ENCODE results near the gene FBH1. TPM values are rescaled to one million over a fixed set of nuclear protein-coding genes. Genes with fewer than 3 reads are reported as not detected.
A peak's percentile ranks its signal among the peaks of the same experiment; 100 is the strongest.

Gene FBH1
- total RNA-seq, 2 experiments from 2014 or later, result 33.9 to 34.2 TPM

DNA sequence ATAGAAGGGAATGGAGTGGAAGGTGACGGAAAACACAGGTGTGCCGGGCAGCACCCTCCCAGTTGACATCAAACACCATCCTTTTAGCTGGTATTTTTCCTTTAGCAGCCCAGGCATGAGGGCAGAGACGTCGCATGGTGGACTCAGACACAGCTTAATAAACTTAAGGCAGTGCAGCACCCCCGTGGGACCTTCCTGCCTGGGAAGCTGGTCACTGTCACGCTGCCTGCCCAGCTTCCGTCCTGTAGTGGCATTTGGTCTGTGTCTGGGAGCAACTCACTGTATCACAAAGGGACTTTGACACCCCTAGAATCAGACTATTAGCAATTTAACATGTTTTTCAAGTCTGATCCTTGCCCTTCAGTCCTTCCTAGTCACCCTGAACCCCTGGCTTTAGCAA lies 51.5 kb downstream of the FBH1 start:
- TF ChIP-seq, protein P1, sequence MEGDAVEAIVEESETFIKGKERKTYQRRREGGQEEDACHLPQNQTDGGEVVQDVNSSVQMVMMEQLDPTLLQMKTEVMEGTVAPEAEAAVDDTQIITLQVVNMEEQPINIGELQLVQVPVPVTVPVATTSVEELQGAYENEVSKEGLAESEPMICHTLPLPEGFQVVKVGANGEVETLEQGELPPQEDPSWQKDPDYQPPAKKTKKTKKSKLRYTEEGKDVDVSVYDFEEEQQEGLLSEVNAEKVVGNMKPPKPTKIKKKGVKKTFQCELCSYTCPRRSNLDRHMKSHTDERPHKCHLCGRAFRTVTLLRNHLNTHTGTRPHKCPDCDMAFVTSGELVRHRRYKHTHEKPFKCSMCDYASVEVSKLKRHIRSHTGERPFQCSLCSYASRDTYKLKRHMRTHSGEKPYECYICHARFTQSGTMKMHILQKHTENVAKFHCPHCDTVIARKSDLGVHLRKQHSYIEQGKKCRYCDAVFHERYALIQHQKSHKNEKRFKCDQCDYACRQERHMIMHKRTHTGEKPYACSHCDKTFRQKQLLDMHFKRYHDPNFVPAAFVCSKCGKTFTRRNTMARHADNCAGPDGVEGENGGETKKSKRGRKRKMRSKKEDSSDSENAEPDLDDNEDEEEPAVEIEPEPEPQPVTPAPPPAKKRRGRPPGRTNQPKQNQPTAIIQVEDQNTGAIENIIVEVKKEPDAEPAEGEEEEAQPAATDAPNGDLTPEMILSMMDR (IDR thresholded peaks at IDR 0.05), result no peak
- no peak for ATAC-seq (ENCODE audit: poor library complexity)
- Histone ChIP-seq H3K4me1 (ENCODE audit: insufficient read depth, low read length) (peaks cover 9% of the 10 kb centered on the region), H3K27me3 (ENCODE audit: control insufficient read depth in 1 of 2, insufficient read depth in 2 of 2, low read length in 2 of 2) (no peaks in the 10 kb centered on the region), H3K27ac (ENCODE audit: low read depth in 1 of 2, low read length in 2 of 2) (no peak overlapping the region), H3K36me3 (ENCODE audit: insufficient read depth, low read length) (peaks cover 17% of the 10 kb centered on the region), H3K9me3 (ENCODE audit: control insufficient read depth in 1 of 2, insufficient read depth in 1 of 2, low read length in 2 of 2) (no peaks in the 10 kb centered on the region), H3K4me3 (ENCODE audit: low read length) (no peak overlapping the region)
- ChIA-PET CTCF (no interaction called here), POLR2A (interaction anchor here (1.2 kb wide), 1 partner anchor 35 kb away, joined by 3 read pairs; no protein-coding TSS in a partner anchor)
- no peaks in the 10 kb centered on the region for H3K9me3 Mint-ChIP-seq
- H3K27me3 Mint-ChIP-seq, result no peaks in the 10 kb centered on the region
- H3K27ac Mint-ChIP-seq, result no peak overlapping the region
- DNase-seq, result no peak
- peaks cover 16% of the 10 kb centered on the region for H3K36me3 Mint-ChIP-seq (ENCODE audit: low read depth)
- intact Hi-C loops (cut with DNase I, micrococcal nuclease), result no loop called here
- peaks cover 8% of the 10 kb centered on the region for H3K4me1 Mint-ChIP-seq (ENCODE audit: low read depth)
- no peak overlapping the region for H3K4me3 Mint-ChIP-seq

DNA sequence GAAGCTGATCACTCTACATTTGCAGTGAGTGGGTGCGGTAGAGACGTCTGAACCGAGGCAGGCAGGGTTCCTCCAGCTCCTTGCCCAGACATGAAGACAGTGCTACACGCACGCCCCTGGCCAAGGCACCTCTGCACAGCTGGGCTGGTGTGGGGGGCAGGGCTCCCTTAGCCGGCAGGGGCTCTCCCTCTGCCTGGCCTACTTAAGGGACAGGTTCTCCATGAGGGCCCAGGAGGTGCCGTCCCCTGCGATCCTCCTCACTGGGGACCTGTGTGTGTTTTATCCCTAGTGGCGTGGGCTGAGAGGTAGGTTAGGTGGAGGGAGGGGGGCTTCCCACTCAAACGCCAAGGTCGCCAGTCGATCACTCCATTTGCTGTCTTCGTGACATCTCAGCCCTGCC lies 52.0 kb downstream of the FBH1 start:
- no peaks in the 10 kb centered on the region for H3K27me3 ChIP-seq (ENCODE audit: control insufficient read depth in 1 of 2, insufficient read depth in 2 of 2, low read length in 2 of 2)
- DNase-seq, result no peak
- peaks cover 8% of the 10 kb centered on the region for H3K4me1 Mint-ChIP-seq (ENCODE audit: low read depth)
- peaks cover 14% of the 10 kb centered on the region for H3K36me3 Mint-ChIP-seq (ENCODE audit: low read depth)
- no peaks in the 10 kb centered on the region for H3K27me3 Mint-ChIP-seq
- H3K4me1 ChIP-seq (ENCODE audit: insufficient read depth, low read length), result peaks cover 9% of the 10 kb centered on the region
- POLR2A ChIA-PET, result interaction anchor here (1.2 kb wide), 1 partner anchor 34 kb away, joined by 3 read pairs; no protein-coding TSS in a partner anchor
- CTCF ChIA-PET, result no interaction called here
- H3K27ac ChIP-seq (ENCODE audit: low read depth in 1 of 2, low read length in 2 of 2), result no peak overlapping the region
- peaks cover 13% of the 10 kb centered on the region for H3K36me3 ChIP-seq (ENCODE audit: insufficient read depth, low read length)
- intact Hi-C loops (cut with DNase I, micrococcal nuclease), result no loop called here
- H3K4me3 ChIP-seq (ENCODE audit: low read length), result no peak overlapping the region
- no peak overlapping the region for H3K27ac Mint-ChIP-seq
- no peak overlapping the region for H3K4me3 Mint-ChIP-seq
- H3K9me3 ChIP-seq (ENCODE audit: control insufficient read depth in 1 of 2, insufficient read depth in 1 of 2, low read length in 2 of 2), result no peaks in the 10 kb centered on the region
- no peaks in the 10 kb centered on the region for H3K9me3 Mint-ChIP-seq
- ATAC-seq (ENCODE audit: poor library complexity), result no peak
- TF ChIP-seq, protein P1 (IDR thresholded peaks at IDR 0.05), result no peak

DNA sequence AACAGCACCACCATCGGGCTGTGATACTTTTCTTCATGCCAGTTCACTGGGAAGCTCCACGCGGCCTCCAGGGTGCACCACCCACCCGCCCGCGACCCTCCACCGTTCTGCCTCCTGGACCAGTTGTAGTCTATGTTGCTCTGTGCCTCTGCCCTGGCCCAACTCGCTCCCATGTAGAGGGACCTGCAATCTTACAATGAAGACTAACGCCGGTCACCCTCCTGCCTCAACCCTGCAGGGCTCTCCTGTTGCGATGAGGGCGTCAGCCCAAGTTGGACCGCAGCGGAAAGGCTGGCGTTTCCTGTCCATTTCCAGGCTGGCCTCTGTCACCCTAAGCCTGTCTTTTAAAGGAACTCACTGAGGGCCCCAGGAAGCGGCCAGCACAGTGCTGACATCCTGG lies 52.4 kb downstream of the FBH1 start:
- Mint-ChIP-seq H3K9me3 (no peaks in the 10 kb centered on the region), H3K27me3 (no peaks in the 10 kb centered on the region), H3K27ac (no peak overlapping the region), H3K36me3 (ENCODE audit: low read depth) (peaks cover 13% of the 10 kb centered on the region), H3K4me3 (no peak overlapping the region), H3K4me1 (ENCODE audit: low read depth) (peaks cover 8% of the 10 kb centered on the region)
- ChIA-PET CTCF (no interaction called here), POLR2A (no interaction called here)
- no peak overlapping the region for H3K4me3 ChIP-seq (ENCODE audit: low read length)
- DNase-seq, result peak in 2 of 14 experiments; percentile 19 to 27
- H3K27me3 ChIP-seq (ENCODE audit: control insufficient read depth in 1 of 2, insufficient read depth in 2 of 2, low read length in 2 of 2), result no peaks in the 10 kb centered on the region
- no peaks in the 10 kb centered on the region for H3K9me3 ChIP-seq (ENCODE audit: control insufficient read depth in 1 of 2, insufficient read depth in 1 of 2, low read length in 2 of 2)
- peaks cover 12% of the 10 kb centered on the region for H3K36me3 ChIP-seq (ENCODE audit: insufficient read depth, low read length)
- no peak overlapping the region for H3K27ac ChIP-seq (ENCODE audit: low read depth in 1 of 2, low read length in 2 of 2)
- peaks cover 9% of the 10 kb centered on the region for H3K4me1 ChIP-seq (ENCODE audit: insufficient read depth, low read length)
- ATAC-seq (ENCODE audit: poor library complexity), result no peak
- TF ChIP-seq, protein P1 (IDR thresholded peaks at IDR 0.05), result no peak
- intact Hi-C loops (cut with DNase I, micrococcal nuclease), result no loop called here
